Endothelial cell (in vitro differentiated cells): ENCODE results near the gene PROSER1. TPM values are rescaled to one million over a fixed set of nuclear protein-coding genes. Genes with fewer than 3 reads are reported as not detected.
A peak's percentile ranks its signal among the peaks of the same experiment; 100 is the strongest.

ENCODE experiments used
- DNase-seq: peaks from one replicate; pipeline ENCODE4 v3.0.0; 2021; ENCODE audit warnings: low spot score
- H3K27ac Mint-ChIP-seq: one replicate; pipeline ENCODE4 v1.8.0; 2021; ENCODE audit warnings: mixed read lengths, inconsistent platforms; ENCODE audit not compliant: unreplicated experiment
- H3K27me3 Mint-ChIP-seq: one replicate; pipeline ENCODE4 v1.8.0; 2021; ENCODE audit warnings: mild to moderate bottlenecking, moderate library complexity, mixed read lengths, inconsistent platforms; ENCODE audit not compliant: unreplicated experiment
- H3K36me3 Mint-ChIP-seq: one replicate; pipeline ENCODE4 v1.8.0; 2021; ENCODE audit warnings: mild to moderate bottlenecking, low read depth, mixed read lengths, inconsistent platforms; ENCODE audit not compliant: unreplicated experiment
- H3K4me1 Mint-ChIP-seq: one replicate; pipeline ENCODE4 v1.8.0; 2021; ENCODE audit warnings: mild to moderate bottlenecking, mixed read lengths, inconsistent platforms; ENCODE audit not compliant: unreplicated experiment
- H3K4me3 Mint-ChIP-seq: one replicate; pipeline ENCODE4 v1.8.0; 2021; ENCODE audit warnings: mild to moderate bottlenecking, mixed read lengths, inconsistent platforms; ENCODE audit not compliant: unreplicated experiment
- H3K9me3 Mint-ChIP-seq: one replicate; pipeline ENCODE4 v1.8.0; 2021; ENCODE audit warnings: mixed read lengths, inconsistent platforms; ENCODE audit not compliant: unreplicated experiment
- total RNA-seq: library from RNA; stranded (reverse); fragmentation: NEBNext Ultra II Directional; extraction: Animal tissue kit (Norgen Biotek cat#: 25700); gene quantifications from one replicate; pipeline ENCODE4 v1.2.1, GENCODE V29; 2021; ENCODE audit not compliant: unreplicated experiment
- TF ChIP-seq, protein P1 (sequence below): fragments of 200-600 bp; sonication (generic); IDR thresholded peaks from one replicate; pipeline ENCODE4 v1.5.0; 2021; ENCODE audit warnings: antibody characterized with exemption; ENCODE audit not compliant: unreplicated experiment

Gene PROSER1
- total RNA-seq, 1 donor from 2014 or later = 61.3 TPM

DNA sequence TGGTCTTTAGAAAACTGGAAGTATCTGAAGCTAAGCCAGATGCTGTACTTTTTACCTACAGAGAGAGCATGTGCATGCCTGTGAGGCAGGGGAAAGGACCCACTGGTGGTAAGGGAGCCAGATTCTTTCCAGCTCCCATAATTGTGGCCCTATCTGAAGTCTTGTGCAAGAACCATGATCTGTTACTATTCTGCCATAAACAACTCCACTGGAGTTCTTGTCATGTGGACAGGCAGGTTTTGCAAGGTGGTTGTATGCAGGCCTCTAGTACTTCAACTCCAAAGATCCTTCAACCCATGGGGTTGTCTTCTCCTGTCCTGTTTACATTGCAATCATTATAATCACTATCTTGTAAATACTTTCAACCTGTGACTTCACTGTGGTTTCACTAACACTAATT, 14.1 kb downstream of the PROSER1 start:
- Mint-ChIP-seq H3K4me3 (no peak overlapping the region), H3K9me3 (no peaks in the 10 kb centered on the region), H3K27ac (peak overlapping the region; percentile 80)

DNA sequence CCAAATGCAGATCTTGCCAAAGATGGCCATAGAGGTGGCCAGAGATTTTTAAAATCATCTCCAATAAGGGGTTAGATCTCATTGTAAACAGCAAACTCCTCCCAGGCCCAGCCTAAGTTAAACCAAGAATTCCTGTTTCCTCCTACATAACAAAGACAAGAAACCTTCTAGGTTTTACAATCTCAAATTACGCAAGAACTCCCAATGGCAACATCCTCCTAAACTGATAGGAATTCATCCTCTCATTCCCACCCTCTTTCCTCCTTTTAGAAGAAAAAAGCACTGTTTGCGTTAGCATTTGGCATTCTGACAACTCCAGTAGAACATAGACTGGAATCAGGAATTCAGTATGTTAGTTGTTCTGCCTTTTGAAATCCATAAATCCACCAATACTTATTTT, 14.6 kb downstream of the PROSER1 start:
- Mint-ChIP-seq H3K9me3 (no peaks in the 10 kb centered on the region), H3K4me3 (peak overlapping the region; percentile 70), H3K27me3 (no peaks in the 10 kb centered on the region), H3K4me1 (peaks cover 47% of the 10 kb centered on the region), H3K27ac (peak overlapping the region; percentile 80), H3K36me3 (peaks cover 22% of the 10 kb centered on the region)
- no peak for DNase-seq
- TF ChIP-seq, protein P1, sequence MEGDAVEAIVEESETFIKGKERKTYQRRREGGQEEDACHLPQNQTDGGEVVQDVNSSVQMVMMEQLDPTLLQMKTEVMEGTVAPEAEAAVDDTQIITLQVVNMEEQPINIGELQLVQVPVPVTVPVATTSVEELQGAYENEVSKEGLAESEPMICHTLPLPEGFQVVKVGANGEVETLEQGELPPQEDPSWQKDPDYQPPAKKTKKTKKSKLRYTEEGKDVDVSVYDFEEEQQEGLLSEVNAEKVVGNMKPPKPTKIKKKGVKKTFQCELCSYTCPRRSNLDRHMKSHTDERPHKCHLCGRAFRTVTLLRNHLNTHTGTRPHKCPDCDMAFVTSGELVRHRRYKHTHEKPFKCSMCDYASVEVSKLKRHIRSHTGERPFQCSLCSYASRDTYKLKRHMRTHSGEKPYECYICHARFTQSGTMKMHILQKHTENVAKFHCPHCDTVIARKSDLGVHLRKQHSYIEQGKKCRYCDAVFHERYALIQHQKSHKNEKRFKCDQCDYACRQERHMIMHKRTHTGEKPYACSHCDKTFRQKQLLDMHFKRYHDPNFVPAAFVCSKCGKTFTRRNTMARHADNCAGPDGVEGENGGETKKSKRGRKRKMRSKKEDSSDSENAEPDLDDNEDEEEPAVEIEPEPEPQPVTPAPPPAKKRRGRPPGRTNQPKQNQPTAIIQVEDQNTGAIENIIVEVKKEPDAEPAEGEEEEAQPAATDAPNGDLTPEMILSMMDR = no peak

More for the DNA sequence above, 14.1 kb downstream of the PROSER1 start:
- Mint-ChIP-seq H3K36me3 (peaks cover 22% of the 10 kb centered on the region), H3K27me3 (no peaks in the 10 kb centered on the region), H3K4me1 (peaks cover 46% of the 10 kb centered on the region)
- TF ChIP-seq, protein P1 = no peak
- DNase-seq = no peak

DNA sequence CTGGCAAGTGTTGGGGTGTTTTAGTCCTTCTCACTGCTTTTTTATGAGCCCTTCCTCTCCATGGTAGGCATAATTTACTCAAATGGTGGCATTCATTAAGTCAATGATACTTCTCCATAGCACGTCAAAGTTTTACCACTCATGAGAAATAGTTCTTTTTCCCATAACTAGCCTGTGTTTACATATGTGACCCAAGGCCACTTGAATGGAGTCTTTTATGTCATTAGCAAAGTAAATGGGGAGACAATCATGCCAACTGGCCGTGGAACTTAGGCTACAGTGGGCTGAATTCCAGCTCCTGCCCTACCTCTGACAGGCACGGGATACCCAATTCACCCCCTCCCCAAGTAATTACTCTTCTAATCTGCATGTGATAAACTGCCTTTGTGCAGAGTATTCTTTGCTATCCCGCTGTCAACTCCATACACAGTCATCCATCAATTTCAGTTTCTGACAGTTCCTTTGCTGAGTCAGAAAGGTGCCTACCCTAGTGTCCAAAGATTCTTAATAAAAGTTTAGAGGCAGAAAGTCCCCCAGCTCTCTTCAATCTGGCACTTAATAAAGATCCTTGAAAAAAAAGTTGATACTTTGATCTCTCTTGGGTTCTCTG, 16.9 kb downstream of the PROSER1 start:
- DNase-seq = no peak
- Mint-ChIP-seq H3K4me3 (no peak overlapping the region), H3K9me3 (no peaks in the 10 kb centered on the region), H3K27ac (no peak overlapping the region), H3K27me3 (no peaks in the 10 kb centered on the region), H3K4me1 (peaks cover 45% of the 10 kb centered on the region), H3K36me3 (peaks cover 22% of the 10 kb centered on the region)
- TF ChIP-seq, protein P1 = no peak

GRCh38 chr13:39016787-39017186, 21.1 kb downstream of the PROSER1 start:
- DNase-seq = no peak
- H3K36me3 Mint-ChIP-seq = peaks cover 34% of the 10 kb centered on the region

DNA sequence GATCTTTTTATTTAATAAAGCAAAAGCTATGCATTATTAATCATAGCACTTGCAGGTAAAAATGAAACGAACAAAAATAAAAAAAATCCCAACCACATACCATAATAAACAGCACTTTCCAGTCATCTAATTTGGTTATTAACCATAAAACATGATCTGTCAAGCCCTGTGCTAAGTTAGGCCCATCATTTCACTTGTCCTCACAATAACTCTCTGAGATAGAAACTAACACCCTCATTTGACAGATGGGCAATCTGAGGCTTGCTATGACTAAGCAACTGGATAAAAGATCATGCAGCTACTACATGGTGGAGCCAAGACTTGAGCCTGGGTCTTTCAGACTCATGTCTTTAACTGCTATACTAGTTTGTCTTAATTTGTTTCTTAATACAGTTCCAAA, 21.8 kb downstream of the PROSER1 start:
- Mint-ChIP-seq H3K4me1 (peaks cover 15% of the 10 kb centered on the region), H3K27me3 (no peaks in the 10 kb centered on the region), H3K27ac (no peak overlapping the region), H3K36me3 (peaks cover 33% of the 10 kb centered on the region), H3K9me3 (no peaks in the 10 kb centered on the region), H3K4me3 (no peak overlapping the region)
- DNase-seq = no peak
- TF ChIP-seq, protein P1 = no peak

More at GRCh38 chr13:39016787-39017186, 21.1 kb downstream of the PROSER1 start:
- H3K4me3 Mint-ChIP-seq = no peak overlapping the region
- H3K27ac Mint-ChIP-seq = peak overlapping the region; percentile 79
- H3K27me3 Mint-ChIP-seq = no peaks in the 10 kb centered on the region
- peaks cover 18% of the 10 kb centered on the region for H3K4me1 Mint-ChIP-seq
- H3K9me3 Mint-ChIP-seq = no peaks in the 10 kb centered on the region
- TF ChIP-seq, protein P1 = peak; percentile 48
